Endothelial cell of hepatic sinusoid (primary cell): ENCODE measurements around the gene MAP2K6.
"Not testable (repeated sequence)": the region's sequence is repeated elsewhere in the genome, so short reads cannot be mapped to it uniquely, and the experiment has no call there.

Experiments
- in situ Hi-C: cut with HindIII; loops from 2 replicates; pipeline ENCODE4 v1.10.0; 2017; ENCODE audit warnings: low sequenced_read_pairs

MAP2K6 gene

DNA sequence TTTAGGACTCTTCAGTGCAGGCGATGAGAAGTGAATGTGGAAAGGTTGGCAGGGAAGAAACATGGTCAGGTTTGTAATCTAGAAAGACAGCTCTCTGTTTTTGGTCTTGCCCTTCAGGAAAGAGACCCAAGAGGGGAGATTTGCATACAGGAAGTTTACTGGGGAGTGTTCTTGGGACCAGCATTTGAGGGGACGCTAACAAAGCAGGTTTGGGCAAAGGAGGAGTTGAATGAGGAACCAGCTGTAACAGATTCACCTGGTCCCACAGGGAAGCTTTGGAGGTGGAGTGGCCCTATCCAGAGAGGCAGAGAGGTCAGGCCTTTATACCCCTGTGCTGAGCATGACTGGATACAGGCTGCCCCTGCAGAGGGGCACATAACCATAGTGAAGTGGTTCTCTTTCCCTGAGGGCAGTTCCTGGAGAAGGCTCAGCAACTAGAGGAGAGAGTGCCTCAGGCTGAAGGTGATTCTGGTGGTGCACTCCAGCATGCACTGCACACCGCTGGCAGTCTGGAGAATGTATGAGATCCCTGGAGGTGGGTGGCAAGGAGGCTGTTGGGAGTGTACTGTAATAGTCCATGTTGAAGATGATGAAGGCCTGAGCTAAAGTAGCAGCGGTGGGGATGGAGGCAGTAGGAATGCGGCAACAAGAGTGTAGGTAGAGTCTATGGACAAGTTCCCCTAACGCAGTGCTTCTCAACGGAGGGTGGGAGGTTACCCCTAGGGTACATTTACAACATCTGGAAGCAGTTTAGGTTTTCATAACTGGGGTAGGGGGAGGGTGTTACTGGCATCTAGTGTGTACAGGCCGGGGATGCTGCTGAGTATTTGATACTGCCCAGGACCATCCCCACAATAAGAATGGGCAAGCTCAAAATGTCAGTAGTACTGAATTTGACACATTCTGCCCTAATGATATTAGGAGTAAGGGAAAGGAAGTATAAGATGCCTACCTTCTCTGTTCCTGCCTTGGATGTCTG, 37.2 kb downstream of the MAP2K6 start:
- in situ Hi-C loops: no loop called here

GRCh38 chr17:69452664-69453260, 38.3 kb downstream of the MAP2K6 start:
- in situ Hi-C loops: no loop called here

DNA sequence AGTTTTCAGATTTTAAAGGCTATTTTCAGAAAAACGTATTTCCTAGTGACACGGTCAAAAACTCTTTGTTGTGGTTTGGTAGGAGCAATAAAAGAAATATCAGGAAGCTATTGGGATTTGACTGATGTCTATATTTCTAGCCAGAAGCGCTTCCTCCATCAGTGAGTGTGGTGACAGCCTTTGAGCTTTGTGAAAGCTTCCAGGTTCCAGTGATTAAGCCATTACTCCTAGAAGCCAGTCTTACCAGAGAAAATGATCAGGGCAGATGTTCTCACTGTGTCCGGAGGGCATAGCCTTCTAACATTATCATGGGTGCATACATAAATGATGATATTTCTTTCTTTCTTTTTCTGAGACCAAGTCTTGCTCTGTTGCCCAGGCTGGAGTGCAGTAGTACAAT, 39.6 kb downstream of the MAP2K6 start:
- in situ Hi-C loops: no loop called here

- in situ Hi-C loops: no loop called here
Observed at GRCh38 chr17:69455040-69455439, 40.5 kb downstream of the MAP2K6 start.

GRCh38 chr17:69457603-69458002, 43.1 kb downstream of the MAP2K6 start:
- in situ Hi-C loops: no loop called here

DNA sequence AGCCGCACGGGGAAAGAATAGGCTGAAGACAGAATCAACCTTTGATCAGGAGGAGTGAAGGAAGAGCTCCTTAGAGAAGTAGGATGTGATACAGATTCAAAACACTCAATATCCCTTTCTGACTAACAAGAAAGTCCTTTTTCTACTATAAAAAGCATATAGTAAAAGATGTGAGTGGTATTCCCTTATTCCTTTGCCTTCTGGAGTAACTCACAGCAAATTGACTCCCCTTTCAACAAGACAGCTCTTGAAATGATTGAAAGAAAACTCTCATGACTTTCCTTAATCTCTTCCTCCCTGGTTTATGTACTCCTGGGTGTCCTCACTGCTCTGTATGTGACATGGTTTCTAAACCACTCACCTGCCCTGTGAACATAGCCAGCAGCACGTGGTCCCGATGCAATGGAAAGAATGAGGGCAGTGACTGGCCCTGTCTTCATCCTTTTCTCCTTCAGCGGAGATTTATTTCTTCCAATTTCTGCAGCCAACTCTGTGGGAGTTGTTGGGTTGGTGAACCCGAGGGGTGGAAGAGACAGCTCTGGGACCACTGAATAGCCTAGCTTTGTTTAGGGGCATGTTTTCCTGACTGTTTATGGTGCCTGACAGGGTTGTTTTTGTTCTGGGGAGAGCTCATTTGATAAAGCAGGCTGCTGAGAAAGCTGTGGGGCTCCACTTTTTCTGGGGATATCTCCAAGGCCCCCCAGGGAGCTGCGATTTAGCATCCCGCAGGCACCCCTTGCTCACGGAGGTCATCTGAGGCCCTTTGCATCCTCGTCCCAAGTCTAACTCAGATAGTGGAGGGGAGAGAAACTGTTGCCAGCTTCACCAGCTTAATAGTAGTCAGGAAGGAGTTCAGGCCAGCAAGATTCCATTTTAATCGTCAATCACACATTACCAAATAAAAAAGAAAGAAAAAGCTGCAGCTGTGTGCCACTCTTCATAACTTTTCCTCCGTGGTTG, 46.7 kb downstream of the MAP2K6 start:
- in situ Hi-C loops: no loop called here

GRCh38 chr17:69461951-69462369, 47.5 kb downstream of the MAP2K6 start:
- in situ Hi-C loops: no loop called here

DNA sequence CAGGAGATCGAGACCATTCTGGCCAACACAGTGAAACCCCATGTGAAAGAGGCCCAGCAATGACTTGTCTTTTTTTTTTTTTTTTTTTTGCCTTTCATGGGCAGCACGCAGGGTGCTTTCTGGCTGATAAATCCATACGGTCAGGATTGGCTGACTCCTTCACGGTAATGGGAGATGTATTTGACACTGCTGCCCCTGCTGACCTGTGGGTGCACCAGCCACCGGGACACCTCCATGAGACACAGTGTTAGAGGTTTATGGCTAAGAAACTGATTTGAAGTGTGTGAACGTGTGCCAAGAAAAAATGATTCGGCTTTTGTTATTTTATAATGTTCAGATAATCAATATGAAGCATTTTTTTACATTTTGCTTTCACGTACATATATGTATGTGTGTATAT, 48.4 kb downstream of the MAP2K6 start:
- in situ Hi-C loops: no loop called here

- in situ Hi-C loops: no loop called here
Observed at GRCh38 chr17:69466451-69466850, 52.0 kb downstream of the MAP2K6 start.

GRCh38 chr17:69466905-69467667, 52.6 kb downstream of the MAP2K6 start:
- in situ Hi-C loops: no loop called here

DNA sequence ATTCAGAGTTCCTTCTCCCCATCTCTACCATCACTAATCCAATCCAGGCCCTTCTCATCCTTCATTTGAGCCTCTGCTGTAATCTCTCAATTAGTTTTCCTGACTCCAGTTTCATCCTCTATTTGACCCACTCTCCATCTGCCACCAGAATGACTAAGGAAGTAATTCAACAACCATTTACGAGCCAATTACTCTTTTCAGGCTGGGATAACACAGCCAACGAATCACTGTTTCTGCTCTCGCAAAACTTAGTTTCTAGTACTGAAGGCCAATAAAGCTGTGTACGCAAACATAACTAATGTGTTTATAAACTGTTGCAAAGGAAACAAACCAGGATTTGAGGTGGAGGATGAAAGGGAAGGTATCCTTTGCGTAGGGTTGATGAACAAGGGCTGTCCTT, 53.7 kb downstream of the MAP2K6 start:
- in situ Hi-C loops: no loop called here

DNA sequence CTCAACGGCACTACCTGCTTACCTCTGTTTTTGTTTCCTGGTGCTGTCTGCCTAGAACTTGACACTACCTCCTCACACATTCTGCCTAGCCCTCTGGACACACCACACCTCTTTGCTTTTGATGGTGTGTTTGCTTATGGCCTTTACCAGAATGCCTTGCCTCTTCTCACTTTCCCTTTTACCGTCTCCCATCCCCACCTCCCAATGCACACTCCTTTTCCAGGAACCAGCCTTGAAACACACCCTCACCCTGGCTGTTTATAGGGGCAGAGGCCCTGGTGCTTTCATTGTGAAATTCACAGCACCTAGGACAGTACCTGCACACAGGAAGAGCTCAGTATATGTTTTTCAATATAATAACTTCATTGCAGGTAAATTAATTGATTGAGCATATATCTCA, 56.2 kb downstream of the MAP2K6 start:
- in situ Hi-C loops: no loop called here

DNA sequence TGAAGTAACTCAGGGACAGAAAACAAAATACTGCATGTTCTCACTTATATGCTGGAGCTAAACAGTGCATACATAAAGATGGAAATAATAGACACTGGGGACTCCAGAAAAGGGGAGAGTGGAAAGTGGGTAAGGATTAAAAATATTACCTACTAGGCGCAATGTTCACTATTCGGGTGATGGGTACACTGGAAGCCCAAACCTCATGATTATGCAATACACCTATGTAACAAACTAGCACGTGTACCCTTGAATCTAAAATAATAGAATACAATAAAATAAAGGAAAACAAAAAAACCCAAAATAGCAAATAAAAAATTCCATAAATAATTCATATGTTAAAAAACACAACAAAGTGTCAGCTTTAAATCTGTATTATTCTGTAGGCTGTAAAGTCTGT, 56.9 kb downstream of the MAP2K6 start:
- in situ Hi-C loops: no loop called here

DNA sequence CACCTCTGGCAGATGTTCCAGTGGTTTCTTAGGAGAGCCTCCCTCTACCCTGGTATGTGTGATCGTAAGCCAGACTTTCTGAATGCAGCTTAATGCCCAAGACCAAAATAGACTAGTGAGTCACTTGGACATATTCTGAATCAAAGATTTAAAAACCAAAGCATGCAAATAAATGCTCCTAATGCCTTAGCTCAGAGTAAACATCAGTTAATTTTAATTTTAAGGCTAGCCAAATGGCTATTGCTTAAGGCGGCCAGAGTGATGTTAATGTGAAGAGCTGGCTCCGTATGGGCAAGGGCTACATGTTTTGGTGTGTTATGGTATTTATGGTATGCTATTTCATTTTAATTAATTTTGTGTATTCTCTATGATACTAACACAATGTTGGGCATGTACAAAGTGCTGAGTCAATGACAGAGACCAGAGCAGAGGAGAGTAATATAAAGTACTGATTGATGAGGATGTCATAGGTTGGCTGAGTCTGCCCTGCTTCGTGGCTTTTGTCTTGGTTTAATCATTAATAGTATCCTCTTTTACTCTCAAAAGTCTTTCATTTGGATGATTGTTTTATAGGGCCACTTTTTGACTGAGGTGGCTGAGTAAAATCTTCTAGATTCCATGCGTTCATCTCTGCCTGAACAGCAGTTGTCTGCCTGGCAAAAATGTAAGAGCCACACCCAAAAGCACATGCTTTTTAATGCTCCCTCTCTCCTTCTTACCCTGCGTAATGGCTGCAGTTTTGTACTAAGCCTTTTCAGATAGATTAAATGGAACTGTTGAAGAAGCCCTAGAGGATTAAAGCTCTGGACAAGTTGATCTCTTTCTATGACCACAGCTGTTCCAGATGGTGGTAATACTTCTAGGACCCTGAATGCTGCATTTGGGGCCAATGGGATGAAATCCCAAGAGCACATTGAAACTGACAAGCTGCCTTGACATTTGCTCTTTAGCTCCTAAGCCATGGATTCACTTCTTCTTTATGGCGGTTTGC, 59.6 kb downstream of the MAP2K6 start:
- in situ Hi-C loops: no loop called here

DNA sequence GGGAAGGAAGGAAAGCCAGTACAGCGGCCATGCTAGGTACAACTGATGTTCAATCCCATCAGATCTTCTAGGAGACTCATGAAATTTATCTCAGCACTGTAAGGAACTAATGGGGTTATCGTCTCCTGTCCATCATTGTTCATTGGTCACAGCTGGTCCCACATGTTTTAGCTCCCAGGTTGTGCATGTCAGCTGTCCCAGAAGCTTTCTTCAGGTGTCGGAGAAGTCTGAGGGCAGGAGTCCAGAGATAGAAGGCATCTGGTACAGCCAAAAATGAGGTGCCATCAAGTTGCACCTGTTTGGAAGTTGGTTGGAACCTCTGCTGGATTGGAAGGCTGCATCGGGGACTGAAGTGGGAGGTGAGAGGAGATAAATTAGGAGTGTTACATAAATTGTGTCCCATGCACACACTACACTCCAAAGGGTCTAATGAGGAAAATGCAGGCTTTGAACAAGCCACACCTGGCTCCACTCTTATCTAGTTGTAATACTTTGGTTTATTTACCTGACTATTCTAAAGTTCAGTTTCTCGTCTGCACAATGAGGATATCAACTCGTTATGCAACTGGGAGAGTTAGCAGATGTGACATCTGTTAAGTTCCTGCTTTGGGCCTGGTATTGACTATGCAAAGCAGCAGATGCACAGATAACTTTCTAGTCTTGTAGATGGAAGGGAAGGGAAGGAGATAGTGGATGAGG, 62.9 kb downstream of the MAP2K6 start:
- in situ Hi-C loops: no loop called here

DNA sequence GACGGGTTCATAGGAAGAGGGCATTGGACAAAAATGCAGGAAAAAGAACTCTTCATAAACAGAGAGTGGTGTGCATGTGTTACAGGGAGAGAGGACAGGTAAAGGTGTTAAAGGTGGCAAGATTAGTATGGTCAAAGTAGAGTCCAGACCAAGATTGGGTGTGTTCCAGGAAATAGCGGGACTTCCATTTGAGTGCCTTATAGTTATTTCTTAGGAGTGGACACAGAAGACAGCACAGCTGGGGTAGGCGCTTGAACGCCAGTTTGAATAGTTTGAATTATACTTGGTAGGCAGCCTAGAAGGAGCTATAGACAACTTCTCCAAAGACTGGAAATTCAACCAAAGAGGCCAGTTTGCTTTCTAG, 63.4 kb downstream of the MAP2K6 start:
- in situ Hi-C loops: no loop called here

- in situ Hi-C loops: no loop called here
Observed at GRCh38 chr17:69478916-69479315, 64.4 kb downstream of the MAP2K6 start.

DNA sequence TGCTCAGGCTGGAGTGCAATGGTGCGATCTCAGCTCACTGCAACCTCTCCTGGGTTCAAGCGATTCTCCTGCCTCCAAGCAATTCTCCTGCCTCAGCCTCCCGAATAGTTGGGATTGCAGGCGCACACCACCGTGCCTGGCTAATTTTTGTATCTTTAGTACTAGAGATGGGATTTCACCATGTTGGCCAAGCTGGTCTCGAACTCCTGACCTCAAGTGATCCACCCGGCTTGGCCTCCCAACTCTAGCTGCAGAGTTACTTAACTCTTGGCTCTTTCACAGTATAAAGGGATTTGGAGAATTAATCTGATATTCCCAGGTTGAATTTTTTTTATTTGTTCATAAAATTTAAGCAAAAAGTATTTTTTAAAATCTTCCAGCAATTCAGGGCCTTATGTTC, 65.3 kb downstream of the MAP2K6 start:
- in situ Hi-C loops: not testable (repeated sequence)

DNA sequence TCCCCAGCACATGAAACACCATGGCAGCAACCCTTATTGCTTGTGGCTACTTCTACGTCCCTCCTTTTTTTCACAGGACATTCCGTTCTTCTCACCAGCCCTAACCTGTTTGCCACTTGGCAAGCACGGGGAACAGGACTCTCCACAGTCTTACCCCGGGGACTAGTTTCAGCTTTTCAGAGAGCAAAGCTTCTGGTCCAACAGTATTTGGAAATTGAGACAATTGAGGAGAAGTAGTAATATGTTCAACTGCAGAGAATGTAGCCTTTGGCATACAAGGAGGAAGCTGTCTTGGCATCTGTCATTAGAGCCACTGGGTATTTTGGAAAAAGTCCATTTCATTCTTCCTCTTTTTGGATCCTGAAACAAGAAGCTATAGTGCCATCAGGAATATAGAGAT, 65.7 kb downstream of the MAP2K6 start:
- in situ Hi-C loops: no loop called here
